A673 (cell line): ENCODE data around the gene CYB561D2.

Experiments used
- EZH2 ChIP-seq: fragments of 200-600 bp; sonication (generic); IDR thresholded peaks from 2 replicates; pipeline ENCODE4 v1.6.1; 2017; ENCODE audit warnings: borderline replicate concordance, low read depth, mild to moderate bottlenecking, mixed read lengths, antibody characterized with exemption, low read length; ENCODE audit not compliant: poor library complexity, severe bottlenecking
- TF ChIP-seq, protein P1 (sequence below): fragments of 300-800, 200-600 bp; sonication (generic); conservative IDR thresholded peaks from 2 replicates; pipeline ENCODE4 v1.5.1; 2017; ENCODE audit warnings: low read depth, mild to moderate bottlenecking, antibody characterized with exemption, low read length, moderate library complexity, mixed read lengths

DNA sequence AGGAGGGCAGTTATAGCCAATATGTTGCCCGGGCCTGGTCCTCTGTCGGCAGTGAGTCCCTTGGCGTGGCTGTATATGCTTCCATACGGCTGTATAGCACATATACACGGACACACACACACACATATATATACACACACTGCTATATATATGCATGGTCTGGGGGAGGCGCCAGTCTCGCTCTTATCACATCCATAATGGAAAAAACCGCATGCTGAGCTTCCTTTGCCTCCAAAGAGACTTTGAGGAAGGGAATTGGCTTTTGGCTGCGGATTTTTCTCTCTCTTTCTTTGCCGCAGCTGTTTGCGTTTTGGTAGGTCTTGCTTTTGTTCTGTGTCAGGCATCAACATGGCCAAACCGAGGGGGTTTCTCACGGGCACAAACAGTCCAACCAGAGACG lies 19.9 kb downstream of the CYB561D2 start:
- TF ChIP-seq, protein P1, sequence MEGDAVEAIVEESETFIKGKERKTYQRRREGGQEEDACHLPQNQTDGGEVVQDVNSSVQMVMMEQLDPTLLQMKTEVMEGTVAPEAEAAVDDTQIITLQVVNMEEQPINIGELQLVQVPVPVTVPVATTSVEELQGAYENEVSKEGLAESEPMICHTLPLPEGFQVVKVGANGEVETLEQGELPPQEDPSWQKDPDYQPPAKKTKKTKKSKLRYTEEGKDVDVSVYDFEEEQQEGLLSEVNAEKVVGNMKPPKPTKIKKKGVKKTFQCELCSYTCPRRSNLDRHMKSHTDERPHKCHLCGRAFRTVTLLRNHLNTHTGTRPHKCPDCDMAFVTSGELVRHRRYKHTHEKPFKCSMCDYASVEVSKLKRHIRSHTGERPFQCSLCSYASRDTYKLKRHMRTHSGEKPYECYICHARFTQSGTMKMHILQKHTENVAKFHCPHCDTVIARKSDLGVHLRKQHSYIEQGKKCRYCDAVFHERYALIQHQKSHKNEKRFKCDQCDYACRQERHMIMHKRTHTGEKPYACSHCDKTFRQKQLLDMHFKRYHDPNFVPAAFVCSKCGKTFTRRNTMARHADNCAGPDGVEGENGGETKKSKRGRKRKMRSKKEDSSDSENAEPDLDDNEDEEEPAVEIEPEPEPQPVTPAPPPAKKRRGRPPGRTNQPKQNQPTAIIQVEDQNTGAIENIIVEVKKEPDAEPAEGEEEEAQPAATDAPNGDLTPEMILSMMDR = peak; percentile 50
- no peak for TF ChIP-seq EZH2
